CD14-positive monocyte (primary cell): ENCODE results near the gene SELENOK. TPM values are rescaled to one million over a fixed set of nuclear protein-coding genes. Genes with fewer than 3 reads are reported as not detected.

ENCODE experiments used
- DNase-seq, 3 donors: peaks; one replicate each; pipeline ENCODE4 v3.0.0-alpha.2; 2011 to 2022
- H2AFZ ChIP-seq: 2 replicates; pipeline ENCODE4 v1.6.0; 2012; ENCODE audit warnings: mild to moderate bottlenecking, low read depth, low read length, inconsistent platforms; ENCODE audit not compliant: insufficient read depth, poor library complexity, severe bottlenecking
- H3K27ac ChIP-seq, 2 donors: 1 replicate in 1 of 2; 2 replicates in 1 of 2; pipeline ENCODE4 v1.5.1; 2012 to 2013; ENCODE audit warnings: low read length in 2 of 2, control low read depth in 1 of 2, inconsistent platforms in 1 of 2, low read depth in 1 of 2, mild to moderate bottlenecking in 1 of 2
- H3K27me3 ChIP-seq, 2 donors: one replicate each; pipeline versions ENCODE4 v1.6.0 to v1.6.1; 2011 to 2013; ENCODE audit warnings: low read length in 2 of 2; ENCODE audit not compliant: control insufficient read depth in 2 of 2, insufficient read depth in 2 of 2
- H3K36me3 ChIP-seq, 2 donors: replicated peaks in 1 of 2; 1 replicate in 1 of 2; 2 replicates in 1 of 2; pipeline versions ENCODE4 v1.5.1 to v1.6.1; 2012 to 2013; ENCODE audit warnings: low read length in 2 of 2, control low read depth in 1 of 2, inconsistent platforms in 1 of 2, mild to moderate bottlenecking in 1 of 2; ENCODE audit not compliant: insufficient read depth in 2 of 2, control insufficient read depth in 1 of 2
- H3K4me1 ChIP-seq, 2 donors: 1 replicate in 1 of 2; 2 replicates in 1 of 2; pipeline versions ENCODE4 v1.5.1 to v1.6.1; 2012 to 2013; ENCODE audit warnings: low read length in 2 of 2, control low read depth in 1 of 2, inconsistent platforms in 1 of 2, mild to moderate bottlenecking in 1 of 2, moderate library complexity in 1 of 2; ENCODE audit not compliant: insufficient read depth in 2 of 2, control insufficient read depth in 1 of 2
- H3K4me2 ChIP-seq: replicated peaks from 2 replicates; pipeline ENCODE3; 2012; ENCODE audit warnings: low read length, moderate library complexity, mild to moderate bottlenecking; ENCODE audit not compliant: poor library complexity, severe bottlenecking; ENCODE audit errors: extremely low read depth
- H3K4me3 ChIP-seq, 3 experiments: fragments of 200-600 bp in 1 of 3; sonication (generic) in 1 of 3; replicated peaks in 1 of 3; 1 replicate in 2 of 3; 2 replicates in 1 of 3; pipeline ENCODE4 v1.5.1; 2011 to 2013; ENCODE audit warnings: low read length in 3 of 3, mild to moderate bottlenecking in 3 of 3, control low read depth in 2 of 3, low read depth in 2 of 3, inconsistent platforms in 1 of 3, moderate library complexity in 1 of 3
- H3K79me2 ChIP-seq: 2 replicates; pipeline ENCODE4 v1.6.0; 2012; ENCODE audit warnings: mild to moderate bottlenecking, control low read depth, inconsistent platforms, low read length, moderate library complexity; ENCODE audit not compliant: insufficient read depth
- H3K9ac ChIP-seq: 2 replicates; pipeline ENCODE4 v1.6.0; 2017; ENCODE audit warnings: low read length, mild to moderate bottlenecking; ENCODE audit not compliant: insufficient read depth, poor library complexity, severe bottlenecking
- H3K9me3 ChIP-seq, 2 donors: replicated peaks in 1 of 2; 1 replicate in 1 of 2; 2 replicates in 1 of 2; pipeline versions ENCODE4 v1.5.1 to v1.6.1; 2012 to 2013; ENCODE audit warnings: low read length in 2 of 2, control low read depth in 1 of 2; ENCODE audit not compliant: control insufficient read depth in 1 of 2, insufficient read depth in 1 of 2
- H4K20me1 ChIP-seq: 2 replicates; pipeline ENCODE4 v1.6.0; 2012; ENCODE audit warnings: mild to moderate bottlenecking, low read length, control low read depth, moderate library complexity; ENCODE audit not compliant: insufficient read depth
- H3K27ac Mint-ChIP-seq, 7 donors: one replicate each; pipeline ENCODE4 v1.8.0; 2020; ENCODE audit warnings: mild to moderate bottlenecking in 7 of 7, mixed read lengths in 7 of 7, moderate library complexity in 6 of 7, inconsistent platforms in 2 of 7
- H3K27me3 Mint-ChIP-seq, 3 donors: one replicate each; pipeline ENCODE4 v1.8.0; 2021 to 2022; ENCODE audit warnings: low read depth in 3 of 3, mild to moderate bottlenecking in 3 of 3, mixed read lengths in 3 of 3, moderate library complexity in 3 of 3, inconsistent platforms in 1 of 3
- H3K36me3 Mint-ChIP-seq, 2 donors: one replicate each; pipeline ENCODE4 v1.8.0; 2020; ENCODE audit warnings: mixed read lengths in 2 of 2, inconsistent platforms in 1 of 2, mild to moderate bottlenecking in 1 of 2
- H3K4me1 Mint-ChIP-seq: one replicate; pipeline ENCODE4 v1.8.0; 2020; ENCODE audit warnings: mild to moderate bottlenecking, mixed read lengths
- H3K4me3 Mint-ChIP-seq, 2 donors: one replicate each; pipeline ENCODE4 v1.8.0; 2020; ENCODE audit warnings: mild to moderate bottlenecking in 2 of 2, mixed read lengths in 2 of 2, moderate library complexity in 1 of 2
- H3K9me3 Mint-ChIP-seq, 7 donors: one replicate each; pipeline ENCODE4 v1.8.0; 2020 to 2022; ENCODE audit warnings: mixed read lengths in 7 of 7, mild to moderate bottlenecking in 6 of 7, moderate library complexity in 6 of 7, inconsistent platforms in 2 of 7
- CTCF ChIP-seq: fragments of 200-600 bp; IDR thresholded peaks from one replicate; pipeline ENCODE4 v1.8.0; 2022; ENCODE audit warnings: antibody characterized with exemption, mild to moderate bottlenecking
- WGBS: methylation state at CpG from one replicate; pipeline ENCODE4 v1.1.5; 2013; ENCODE audit warnings: missing lambda C conversion rate; ENCODE audit not compliant: insufficient coverage; 5-methylcytosine and 5-hydroxymethylcytosine counted together
- intact Hi-C, 2 donors: fragments of 100-400 bp; cut with micrococcal nuclease; formaldehyde crosslinking; loops; one replicate each; pipeline versions ENCODE4 v1.15.0 to v1.15.1; 2023
- polyA plus RNA-seq, 3 donors: library from polyadenylated mRNA; depleted of rRNA in 1 of 3; unstranded in 2 of 3; stranded (reverse) in 1 of 3; fragments of 300-500 nt in 2 of 3; fragments of >200 nt in 1 of 3; fragmentation: Illumina TruSeq in 2 of 3; gene quantifications; 1 replicate in 2 of 3; 2 replicates in 1 of 3; pipeline ENCODE4 v1.2.3, GENCODE V29; 2012 to 2021

Gene SELENOK
- polyA plus RNA-seq, 3 donors: 96.4 to 117 (median 105) TPM

- H3K4me2 ChIP-seq: no peak overlapping the region
- Mint-ChIP-seq H3K27ac (no peak overlapping the region), H3K9me3 (peaks cover 0 to 7% (median 1%) of the 10 kb centered on the region in 7 donors), H3K27me3 (peaks cover 24 to 46% (median 30%) of the 10 kb centered on the region in 3 donors), H3K4me3 (no peak overlapping the region), H3K36me3 (no peaks in the 10 kb centered on the region), H3K4me1 (peaks cover 3% of the 10 kb centered on the region)
- H3K27me3 ChIP-seq: peaks cover 19 to 37% of the 10 kb centered on the region in 2 donors
- H3K36me3 ChIP-seq: no peaks in the 10 kb centered on the region
- no peak for TF ChIP-seq CTCF
- no peak overlapping the region for H3K4me3 ChIP-seq
- H3K27ac ChIP-seq: no peak overlapping the region
- H3K9me3 ChIP-seq: peaks cover 0 to 8% of the 10 kb centered on the region in 2 donors
- no peak overlapping the region for H3K9ac ChIP-seq
- H3K4me1 ChIP-seq: peaks cover 3 to 8% of the 10 kb centered on the region in 2 donors
- intact Hi-C loops: no loop called here
- 29% methylated on average over 2 of the region's 5 CpGs for WGBS
- H3K79me2 ChIP-seq: no peaks in the 10 kb centered on the region
- no peak for DNase-seq
- no peaks in the 10 kb centered on the region for H4K20me1 ChIP-seq
- no peak overlapping the region for H2AFZ ChIP-seq
Measured at GRCh38 chr3:53850895-53851294, 40.8 kb downstream of the SELENOK start.

GRCh38 chr3:53849916-53850315, 41.7 kb downstream of the SELENOK start:
- no peak overlapping the region for H3K4me3 ChIP-seq
- no peaks in the 10 kb centered on the region for H3K36me3 ChIP-seq
- H3K4me2 ChIP-seq: no peak overlapping the region
- H2AFZ ChIP-seq: no peak overlapping the region
- H4K20me1 ChIP-seq: no peaks in the 10 kb centered on the region
- WGBS: 95% methylated on average over 4 of the region's 7 CpGs
- no peaks in the 10 kb centered on the region for H3K79me2 ChIP-seq
- Mint-ChIP-seq H3K4me1 (peaks cover 9% of the 10 kb centered on the region), H3K9me3 (peaks cover 0 to 7% (median 1%) of the 10 kb centered on the region in 7 donors), H3K4me3 (no peak overlapping the region), H3K27ac (no peak overlapping the region), H3K36me3 (peaks cover 1 to 2% of the 10 kb centered on the region in 2 donors), H3K27me3 (peaks cover 30 to 53% (median 36%) of the 10 kb centered on the region in 3 donors)
- intact Hi-C loops: no loop called here
- H3K9me3 ChIP-seq: peaks cover 0 to 8% of the 10 kb centered on the region in 2 donors
- no peak for TF ChIP-seq CTCF
- no peak overlapping the region for H3K9ac ChIP-seq
- peaks cover 8 to 14% of the 10 kb centered on the region in 2 donors for H3K4me1 ChIP-seq
- H3K27me3 ChIP-seq: peaks cover 26 to 44% of the 10 kb centered on the region in 2 donors
- no peak for DNase-seq
- H3K27ac ChIP-seq: no peak overlapping the region
